Panc1 (cell line): ENCODE results near the gene KLRG1. TPM values are rescaled to one million over a fixed set of nuclear protein-coding genes. Genes with fewer than 3 reads are reported as not detected.

Source experiments
- ATAC-seq: fragments of 200-7000 bp; cut with Tn5 transposase; 2 replicates; pipeline ENCODE4 v1.9.1; 2020; ENCODE audit warnings: mild to moderate bottlenecking, moderate library complexity
- BruUV-seq: library from RNA; stranded (reverse); fragments of 400-500 nt; replicated peaks from 2 replicates; lab custom pipeline; 2021; lab: Mats Ljungman, UMichigan
- CTCF ChIA-PET: fragments of 300-600 bp; sonication (Branson Sonifier 250); formaldehyde crosslinking; loops from one replicate; lab custom pipeline; 2022; ENCODE audit warnings: antibody characterized with exemption; lab: Charles Lee
- POLR2A ChIA-PET: fragments of 300-600 bp; sonication (Branson Sonifier 250); formaldehyde crosslinking; loops from one replicate; lab custom pipeline; 2022; ENCODE audit warnings: antibody characterized with exemption; lab: Charles Lee
- DNase-seq: peaks from one replicate; pipeline ENCODE4 v3.0.0-alpha.2; 2010; ENCODE audit warnings: low read depth, low spot score
- H3K27ac ChIP-seq: 2 replicates; pipeline ENCODE4 v1.5.1; 2011; ENCODE audit warnings: mild to moderate bottlenecking, low read length, inconsistent platforms
- H3K27me3 ChIP-seq: fragments of 200-500 bp; sonication (Bioruptor generic); 2 replicates; pipeline ENCODE4 v1.6.0; 2014; ENCODE audit warnings: low read length, inconsistent platforms; ENCODE audit not compliant: control insufficient read depth, insufficient read depth
- H3K36me3 ChIP-seq: fragments of 200-500 bp; sonication (Bioruptor generic); 2 replicates; pipeline ENCODE4 v1.5.1; 2014; ENCODE audit warnings: inconsistent platforms, mild to moderate bottlenecking, low read length, moderate library complexity; ENCODE audit not compliant: control insufficient read depth, insufficient read depth
- H3K4me1 ChIP-seq: 2 replicates; pipeline ENCODE4 v1.5.1; 2011; ENCODE audit warnings: inconsistent platforms, mild to moderate bottlenecking, low read length, moderate library complexity; ENCODE audit not compliant: control insufficient read depth, insufficient read depth
- H3K4me3 ChIP-seq, 2 experiments: 2 replicates each; pipeline ENCODE4 v1.5.1; 2011 to 2012; ENCODE audit warnings: low read depth in 2 of 2, low read length in 2 of 2, mild to moderate bottlenecking in 2 of 2, inconsistent platforms in 1 of 2, moderate library complexity in 1 of 2
- H3K9me3 ChIP-seq: fragments of 200-500 bp; sonication (Bioruptor generic); 2 replicates; pipeline ENCODE4 v1.5.1; 2014; ENCODE audit warnings: low read depth, mild to moderate bottlenecking, inconsistent platforms, low read length, moderate library complexity; ENCODE audit not compliant: control insufficient read depth, insufficient read depth
- CTCF ChIP-seq: fragments of 450-650 bp; IDR thresholded peaks from 2 replicates; pipeline ENCODE4 v1.5.1; 2017; ENCODE audit warnings: mild to moderate bottlenecking
- POLR2AphosphoS5 ChIP-seq: IDR thresholded peaks from 2 replicates; pipeline ENCODE4 v1.6.1; 2012; ENCODE audit warnings: mild to moderate bottlenecking, low read depth, low read length, moderate library complexity
- SIN3A ChIP-seq: IDR thresholded peaks from 2 replicates; pipeline ENCODE4 v1.6.1; 2012; ENCODE audit warnings: low read depth, mild to moderate bottlenecking, low read length, moderate library complexity, borderline replicate concordance; ENCODE audit not compliant: insufficient read depth
- TCF7L2 ChIP-seq: IDR thresholded peaks from 2 replicates; pipeline ENCODE4 v1.6.1; 2011; ENCODE audit warnings: mild to moderate bottlenecking, low read depth, low read length, inconsistent platforms
- in situ Hi-C: cut with HindIII; loops from 2 replicates; pipeline ENCODE4 v1.10.0; 2016; ENCODE audit warnings: low sequenced_read_pairs, low pct_unique_long_range_greater_than_20kb
- intact Hi-C: fragments of 100-400 bp; cut with micrococcal nuclease; formaldehyde crosslinking; loops from one replicate; pipeline ENCODE4 v1.10.0; 2022; ENCODE audit not compliant: unreplicated experiment
- total RNA-seq: library from RNA; stranded (reverse); gene quantifications from one replicate; pipeline ENCODE4 v1.2.1, GENCODE V29; 2021; ENCODE audit not compliant: unreplicated experiment
- TF ChIP-seq, protein P1 (sequence below), 2 experiments: IDR thresholded peaks; 2 replicates each; pipeline ENCODE4 v1.6.1; 2011 to 2012; ENCODE audit warnings: low read depth in 2 of 2, control low read depth in 1 of 2, low read length in 1 of 2, mild to moderate bottlenecking in 1 of 2, moderate library complexity in 1 of 2; ENCODE audit not compliant: insufficient read depth in 1 of 2

Gene KLRG1
- total RNA-seq, 1 experiment from 2014 or later = 0.69 TPM

- TF ChIP-seq SIN3A (no peak), CTCF (no peak), POLR2AphosphoS5 (no peak), TCF7L2 (no peak)
- TF ChIP-seq, protein P1, sequence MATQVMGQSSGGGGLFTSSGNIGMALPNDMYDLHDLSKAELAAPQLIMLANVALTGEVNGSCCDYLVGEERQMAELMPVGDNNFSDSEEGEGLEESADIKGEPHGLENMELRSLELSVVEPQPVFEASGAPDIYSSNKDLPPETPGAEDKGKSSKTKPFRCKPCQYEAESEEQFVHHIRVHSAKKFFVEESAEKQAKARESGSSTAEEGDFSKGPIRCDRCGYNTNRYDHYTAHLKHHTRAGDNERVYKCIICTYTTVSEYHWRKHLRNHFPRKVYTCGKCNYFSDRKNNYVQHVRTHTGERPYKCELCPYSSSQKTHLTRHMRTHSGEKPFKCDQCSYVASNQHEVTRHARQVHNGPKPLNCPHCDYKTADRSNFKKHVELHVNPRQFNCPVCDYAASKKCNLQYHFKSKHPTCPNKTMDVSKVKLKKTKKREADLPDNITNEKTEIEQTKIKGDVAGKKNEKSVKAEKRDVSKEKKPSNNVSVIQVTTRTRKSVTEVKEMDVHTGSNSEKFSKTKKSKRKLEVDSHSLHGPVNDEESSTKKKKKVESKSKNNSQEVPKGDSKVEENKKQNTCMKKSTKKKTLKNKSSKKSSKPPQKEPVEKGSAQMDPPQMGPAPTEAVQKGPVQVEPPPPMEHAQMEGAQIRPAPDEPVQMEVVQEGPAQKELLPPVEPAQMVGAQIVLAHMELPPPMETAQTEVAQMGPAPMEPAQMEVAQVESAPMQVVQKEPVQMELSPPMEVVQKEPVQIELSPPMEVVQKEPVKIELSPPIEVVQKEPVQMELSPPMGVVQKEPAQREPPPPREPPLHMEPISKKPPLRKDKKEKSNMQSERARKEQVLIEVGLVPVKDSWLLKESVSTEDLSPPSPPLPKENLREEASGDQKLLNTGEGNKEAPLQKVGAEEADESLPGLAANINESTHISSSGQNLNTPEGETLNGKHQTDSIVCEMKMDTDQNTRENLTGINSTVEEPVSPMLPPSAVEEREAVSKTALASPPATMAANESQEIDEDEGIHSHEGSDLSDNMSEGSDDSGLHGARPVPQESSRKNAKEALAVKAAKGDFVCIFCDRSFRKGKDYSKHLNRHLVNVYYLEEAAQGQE (IDR thresholded peaks at IDR 0.05; ENCODE audit: insufficient read depth in 1 of 2, low read depth in 2 of 2, low read length in 1 of 2) = no peak
- in situ Hi-C loops = no loop called here
- intact Hi-C loops = no loop called here
- BruUV-seq = no TSS peak
- Histone ChIP-seq H3K4me1 (no peaks in the 10 kb centered on the region), H3K27ac (no peak overlapping the region), H3K36me3 (no peaks in the 10 kb centered on the region), H3K4me3 (no peak overlapping the region), H3K27me3 (no peaks in the 10 kb centered on the region), H3K9me3 (no peaks in the 10 kb centered on the region)
- POLR2A ChIA-PET = interaction anchor here (0.6 kb wide), 1 partner anchor 659 kb away, joined by 3 read pairs; no protein-coding TSS in a partner anchor
- ATAC-seq = no peak
- CTCF ChIA-PET = no interaction called here
- DNase-seq = no peak
Observed at GRCh38 chr12:8956772-8957171, 32.6 kb upstream of the KLRG1 start.

- Histone ChIP-seq H3K4me1 (no peaks in the 10 kb centered on the region), H3K36me3 (no peaks in the 10 kb centered on the region), H3K9me3 (no peaks in the 10 kb centered on the region), H3K27ac (no peak overlapping the region), H3K4me3 (no peak overlapping the region), H3K27me3 (no peaks in the 10 kb centered on the region)
- ATAC-seq (no peak), DNase-seq (no peak)
- ChIA-PET CTCF (no interaction called here), POLR2A (no interaction called here)
- in situ Hi-C loops = no loop called here
- TF ChIP-seq CTCF (no peak), POLR2AphosphoS5 (no peak), SIN3A (no peak), TCF7L2 (no peak)
- TF ChIP-seq, protein P1 (IDR thresholded peaks at IDR 0.05; ENCODE audit: insufficient read depth in 1 of 2, low read depth in 2 of 2, low read length in 1 of 2) = no peak
- BruUV-seq = no TSS peak
- intact Hi-C loops = no loop called here
Observed at GRCh38 chr12:8957561-8957960, 31.8 kb upstream of the KLRG1 start.
